Right hindlimb (tissue), 1 donor: ENCODE results near the gene PLAC9.
A peak's percentile ranks its signal among the peaks of the same experiment; 100 is the strongest.
"Not testable (repeated sequence)": the region's sequence is repeated elsewhere in the genome, so short reads cannot be mapped to it uniquely, and the experiment has no call there.

Source experiments
- DNase-seq: peaks from one replicate; pipeline ENCODE4 v3.0.0-alpha.2; 2018

Gene PLAC9

GRCh38 chr10:80132299-80133139 lies at the start of gene PLAC9:
TSS of gene PLAC9 (plus strand) at chr10:80132730. CDS start at chr10:80132763, 33 bp downstream.
- DNase-seq, result peak; percentile 79

DNA sequence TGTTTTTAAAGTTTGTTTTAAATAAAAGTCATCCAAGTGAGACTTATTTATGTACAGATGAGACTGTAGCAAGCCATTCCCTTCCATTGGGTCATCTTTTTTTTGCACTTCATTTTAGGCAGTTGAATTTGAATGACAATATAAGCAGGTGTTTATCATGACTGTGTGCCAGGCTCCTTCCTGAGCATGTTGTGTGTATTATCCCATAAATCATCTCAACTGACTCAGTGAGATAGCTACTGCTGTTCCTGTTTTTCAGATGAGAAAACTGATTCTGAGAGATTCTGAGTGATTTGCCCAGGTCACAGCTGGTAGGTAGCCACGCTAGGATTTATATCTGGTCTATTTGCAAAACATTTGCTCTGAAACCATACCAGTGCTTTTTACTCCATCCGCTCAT lies 42.4 kb upstream of the PLAC9 start:
- DNase-seq, result no peak

DNA sequence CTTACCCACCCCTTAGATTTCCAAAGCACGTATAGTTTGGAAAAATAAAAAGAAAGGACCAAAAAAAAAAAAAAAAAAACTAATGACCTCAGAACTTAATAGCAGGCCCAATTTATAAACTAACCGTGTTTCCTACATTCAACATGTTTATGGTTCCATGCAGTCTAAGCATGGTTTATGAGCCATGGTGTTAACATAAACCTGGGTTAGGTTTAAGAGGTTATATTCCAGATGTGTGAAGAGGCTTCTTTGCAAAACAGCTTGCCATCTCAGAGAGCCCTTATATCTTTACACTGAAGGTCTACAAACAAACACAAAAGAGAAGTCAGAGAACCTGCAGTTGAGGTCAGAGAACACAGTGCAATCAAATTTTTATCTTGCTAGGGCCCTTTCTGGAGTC lies 38.3 kb upstream of the PLAC9 start:
- DNase-seq, result no peak

- DNase-seq, result not testable (repeated sequence)
These were observed 34.3 kb upstream of the PLAC9 start for GRCh38 chr10:80098272-80098671.

DNA sequence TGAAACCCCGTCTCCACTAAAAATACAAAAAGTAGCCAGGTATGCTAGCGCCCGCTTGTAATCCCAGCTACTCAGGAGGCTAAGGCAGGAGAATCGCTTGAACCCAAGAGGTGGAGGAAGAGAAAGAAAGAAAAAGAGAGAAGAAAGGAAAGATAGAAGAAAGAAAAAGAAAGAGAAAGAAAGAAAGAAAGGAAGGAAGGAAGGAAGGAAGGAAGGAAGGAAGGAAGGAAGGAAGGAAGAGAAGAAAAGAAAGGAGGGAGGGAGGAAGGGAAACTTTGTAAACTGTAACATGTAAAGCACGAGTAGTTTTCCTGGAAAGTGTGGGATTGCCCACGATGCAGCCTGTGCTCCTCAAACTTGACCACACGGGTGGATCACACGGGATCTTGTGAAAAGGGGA lies 33.2 kb upstream of the PLAC9 start:
- not testable (repeated sequence) for DNase-seq

DNA sequence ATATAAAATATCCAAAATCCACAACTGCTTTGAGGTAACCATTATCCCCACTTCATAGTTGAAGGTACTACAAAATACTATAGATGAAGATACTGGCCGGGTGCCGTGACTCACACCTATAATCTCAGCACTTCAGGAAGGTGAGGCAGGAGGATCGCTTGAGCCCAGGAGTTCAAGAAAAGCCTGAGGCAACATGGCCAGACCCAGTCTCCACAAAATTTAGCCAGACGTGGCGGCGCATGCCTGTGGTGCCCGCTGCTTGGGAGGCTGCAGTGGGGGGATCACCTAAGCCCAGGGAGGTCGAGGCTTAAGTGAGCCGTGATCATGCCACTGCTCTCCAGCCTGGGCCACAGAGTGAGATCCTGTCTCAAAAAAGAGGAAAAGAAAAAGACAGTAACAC lies 32.4 kb upstream of the PLAC9 start:
- no peak for DNase-seq

- DNase-seq, result no peak
These were observed 31.5 kb upstream of the PLAC9 start for GRCh38 chr10:80100861-80101695.

GRCh38 chr10:80104066-80104926 lies 28.2 kb upstream of the PLAC9 start:
- DNase-seq, result peak; percentile 90

- DNase-seq, result no peak
These were observed 23.8 kb upstream of the PLAC9 start for GRCh38 chr10:80108576-80109239.

GRCh38 chr10:80110986-80111385 lies 21.5 kb upstream of the PLAC9 start:
- no peak for DNase-seq

DNA sequence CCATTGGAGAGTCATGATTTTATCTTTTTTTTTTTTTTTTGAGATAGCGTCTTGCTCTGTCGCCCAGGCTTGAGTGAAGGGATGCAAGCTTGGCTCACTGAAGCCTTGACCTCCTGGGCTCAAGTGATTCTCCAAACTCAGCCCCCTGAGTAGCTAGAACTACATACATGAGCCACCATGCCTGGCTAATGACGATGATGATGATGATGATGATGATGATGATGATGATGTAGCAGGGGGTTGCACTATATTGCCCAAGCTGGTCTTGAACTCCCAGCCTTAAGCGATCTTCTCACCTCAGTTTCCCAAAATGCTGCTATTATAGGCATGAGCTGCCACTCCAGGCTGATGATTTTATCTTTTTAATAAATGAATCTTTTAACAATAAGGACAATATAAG lies 13.9 kb upstream of the PLAC9 start:
- DNase-seq, result no peak

DNA sequence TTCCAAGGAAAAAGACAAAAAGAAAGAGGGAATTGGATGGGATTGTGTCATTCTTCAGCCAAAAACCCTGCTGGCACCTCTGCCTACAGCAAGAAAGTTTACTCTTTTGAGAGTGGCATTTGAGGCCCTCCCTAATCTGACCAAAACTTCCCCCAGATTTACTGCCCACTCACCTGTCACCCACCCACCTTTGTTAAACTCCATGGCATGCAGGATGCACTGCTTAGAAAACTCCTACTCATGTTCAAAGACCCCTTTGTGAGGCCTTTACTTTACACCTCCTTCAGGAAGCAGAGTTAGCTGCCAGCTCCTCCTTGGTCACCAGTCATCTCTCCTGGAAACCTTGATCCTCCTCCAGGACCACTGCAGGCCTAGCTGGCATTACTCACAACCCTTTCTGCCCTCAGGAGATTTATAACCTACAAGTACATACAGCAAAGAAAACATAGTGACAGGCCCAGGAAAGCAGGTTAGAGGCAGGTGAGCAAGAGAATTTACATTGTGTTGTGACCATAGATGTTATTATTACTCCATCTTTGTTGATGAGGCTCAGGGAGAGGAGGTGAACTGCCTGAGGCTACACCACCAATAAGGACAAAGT lies 10.3 kb upstream of the PLAC9 start:
- no peak for DNase-seq

DNA sequence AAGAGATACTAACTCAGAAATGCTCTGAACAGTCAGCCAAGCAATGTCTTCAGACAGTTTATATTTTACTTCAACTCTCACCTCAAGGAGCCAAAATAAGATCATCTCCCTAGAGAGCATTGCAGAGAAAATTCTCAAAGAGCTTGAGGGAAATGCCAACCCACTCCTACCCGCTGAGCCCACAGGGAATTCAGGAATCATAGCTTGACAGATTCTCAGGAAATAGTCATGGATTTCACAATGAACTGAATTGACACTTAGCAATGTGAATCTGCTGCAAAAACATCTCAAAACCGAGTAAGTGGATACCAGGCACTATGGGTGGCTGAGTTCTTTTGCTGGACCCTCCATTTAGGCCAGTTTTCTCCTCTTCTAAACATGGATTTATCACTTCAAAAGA lies 9.8 kb upstream of the PLAC9 start:
- DNase-seq, result no peak

DNA sequence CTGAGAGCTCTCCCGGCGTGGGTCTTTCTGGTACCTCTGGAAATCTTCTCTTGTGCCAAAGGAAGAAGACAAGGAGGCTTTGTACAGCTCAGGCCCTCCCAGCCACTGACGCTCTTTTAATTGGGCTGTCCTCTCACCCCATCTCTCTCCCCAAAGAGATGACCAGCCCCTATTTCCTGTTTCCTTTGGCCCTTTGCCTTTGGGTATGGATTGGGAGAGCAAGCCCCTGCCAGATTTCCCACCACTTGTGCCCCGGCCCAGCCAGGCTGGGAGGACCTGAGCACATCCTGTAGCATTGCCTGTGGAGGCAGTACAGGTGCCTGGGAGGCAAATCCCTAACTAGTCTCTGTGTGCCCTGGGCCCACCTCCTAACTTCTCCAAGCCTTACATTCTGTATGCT lies 5.7 kb upstream of the PLAC9 start:
- no peak for DNase-seq

- DNase-seq, result no peak
These were observed 1.0 kb upstream of the PLAC9 start for GRCh38 chr10:80131499-80131901.

- DNase-seq, result peak; percentile 74
These were observed 676 bp downstream of the PLAC9 start for GRCh38 chr10:80133206-80133605.

DNA sequence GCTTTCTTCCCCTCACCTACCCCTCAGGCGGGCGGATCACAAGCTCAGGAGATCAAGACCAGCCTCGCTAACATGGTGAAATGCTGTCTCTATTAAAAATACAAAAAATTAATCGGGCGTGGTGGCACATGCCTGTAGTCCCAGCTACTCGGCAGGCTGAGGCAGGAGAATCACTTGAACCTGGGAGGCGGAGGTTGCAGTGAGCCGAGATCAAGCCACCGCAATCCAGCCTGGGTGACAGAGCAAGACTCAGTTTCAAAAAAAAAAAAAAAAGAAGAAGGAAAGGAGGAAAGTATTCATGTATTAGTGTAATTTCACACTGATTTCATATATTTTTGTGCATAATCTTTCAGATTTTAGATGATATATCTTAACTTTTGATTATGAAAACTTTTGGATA lies 1.2 kb downstream of the PLAC9 start:
- DNase-seq, result not testable (repeated sequence)

- peak; percentile 95 for DNase-seq
These were observed 3.6 kb downstream of the PLAC9 start for GRCh38 chr10:80136134-80136571.

- DNase-seq, result peak; percentile 89
These were observed 4.7 kb downstream of the PLAC9 start for GRCh38 chr10:80137031-80137862.

DNA sequence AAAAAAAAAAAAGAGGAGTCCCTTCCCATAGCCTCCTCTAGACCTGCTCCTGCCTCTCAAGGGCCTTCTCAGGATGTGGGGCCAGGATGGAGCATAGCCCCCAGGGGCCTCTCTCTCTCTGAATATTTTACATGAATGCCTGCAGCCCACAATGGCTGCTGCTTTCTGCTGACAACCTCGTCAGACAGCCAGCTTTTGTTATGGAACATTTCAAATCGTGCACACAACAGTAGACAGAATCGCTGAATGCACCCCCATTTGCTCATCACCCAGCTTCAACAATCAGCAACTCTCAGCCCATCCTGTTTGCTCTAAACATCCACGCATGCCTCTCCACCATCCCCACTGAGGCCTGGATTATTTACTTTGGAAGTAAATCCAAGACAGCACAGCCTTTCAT lies 5.4 kb downstream of the PLAC9 start:
- DNase-seq, result peak; percentile 36

GRCh38 chr10:80139265-80139664 lies 6.7 kb downstream of the PLAC9 start:
- DNase-seq, result peak; percentile 33
